HepG2 (cell line): ENCODE data around the gene SLC7A6OS. TPM values are rescaled to one million over a fixed set of nuclear protein-coding genes. Genes with fewer than 3 reads are reported as not detected.

ENCODE experiments used
- ASH2L ChIP-seq: fragments of 300-600, 200-600 bp; sonication (generic); IDR thresholded peaks from 2 replicates; pipeline ENCODE4 v1.7.0; 2017; ENCODE audit warnings: low read depth, mild to moderate bottlenecking, moderate library complexity, mixed read lengths, low read length; ENCODE audit not compliant: insufficient read length
- CREBL2 ChIP-seq: sonication (generic); formaldehyde crosslinking; IDR thresholded peaks from 2 replicates; pipeline ENCODE4 v1.8.1; 2023; ENCODE audit warnings: missing genetic modification reagents, mild to moderate bottlenecking, borderline replicate concordance
- HMGXB4 ChIP-seq, 2 experiments: sonication (generic) in 1 of 2; formaldehyde crosslinking in 1 of 2; IDR thresholded peaks; 2 replicates each; pipeline versions ENCODE4 v1.4.0 to v1.6.1; 2018 to 2020; ENCODE audit warnings: missing genetic modification reagents in 2 of 2, borderline replicate concordance in 1 of 2, low read depth in 1 of 2, mild to moderate bottlenecking in 1 of 2, missing biosample characterization in 1 of 2
- HNRNPH1 ChIP-seq: fragments of 200-400 bp; formaldehyde crosslinking; optimal IDR thresholded peaks from 2 replicates; pipeline ENCODE3; 2017; ENCODE audit warnings: mild to moderate bottlenecking, low read depth, low read length
- HNRNPK ChIP-seq: fragments of 200-400 bp; formaldehyde crosslinking; IDR thresholded peaks from 2 replicates; pipeline ENCODE4 v1.6.1; 2018; ENCODE audit warnings: low read length, low read depth, moderate library complexity, mild to moderate bottlenecking; ENCODE audit not compliant: poor library complexity, severe bottlenecking
- KLF6 ChIP-seq: IDR thresholded peaks from 2 replicates; pipeline ENCODE4 v1.8.0; 2016; ENCODE audit warnings: missing biosample characterization, missing genetic modification reagents
- POLR2G ChIP-seq: fragments of 200-400 bp; formaldehyde crosslinking; IDR thresholded peaks from 2 replicates; pipeline ENCODE4 v1.6.1; 2018; ENCODE audit warnings: mild to moderate bottlenecking, low read depth, low read length, moderate library complexity
- RARA ChIP-seq: IDR thresholded peaks from 2 replicates; pipeline ENCODE4 v1.6.1; 2016; ENCODE audit warnings: missing genetic modification reagents, missing compliant biosample characterization
- RFXAP ChIP-seq: sonication (generic); formaldehyde crosslinking; IDR thresholded peaks from 2 replicates; pipeline ENCODE4 v1.4.0; 2020; ENCODE audit warnings: missing genetic modification reagents, borderline replicate concordance
- SALL1 ChIP-seq: sonication (generic); formaldehyde crosslinking; IDR thresholded peaks from 2 replicates; pipeline ENCODE4 v1.8.0; 2022; ENCODE audit warnings: mild to moderate bottlenecking, missing genetic modification reagents
- SATB2 ChIP-seq: sonication (generic); formaldehyde crosslinking; IDR thresholded peaks from 2 replicates; pipeline ENCODE4 v1.5.0; 2020; ENCODE audit warnings: missing genetic modification reagents
- SRY ChIP-seq: sonication (generic); formaldehyde crosslinking; IDR thresholded peaks from 2 replicates; pipeline ENCODE4 v1.8.0; 2022; ENCODE audit warnings: mild to moderate bottlenecking, missing genetic modification reagents
- TFAP4 ChIP-seq: sonication (generic); IDR thresholded peaks from 2 replicates; pipeline ENCODE4 v1.6.1; 2016; ENCODE audit warnings: low read depth, borderline replicate concordance
- XRCC5 ChIP-seq: fragments of 200-400 bp; formaldehyde crosslinking; optimal IDR thresholded peaks from 2 replicates; pipeline ENCODE3; 2017; ENCODE audit warnings: mild to moderate bottlenecking, low read length
- ZNF101 ChIP-seq: sonication (generic); formaldehyde crosslinking; IDR thresholded peaks from 2 replicates; pipeline ENCODE4 v1.4.0; 2020; ENCODE audit warnings: mild to moderate bottlenecking, low read depth, missing genetic modification reagents, borderline replicate concordance
- ZNF143 ChIP-seq: sonication (generic); formaldehyde crosslinking; IDR thresholded peaks from 2 replicates; pipeline ENCODE4 v1.4.0; 2020; ENCODE audit warnings: missing genetic modification reagents
- ZNF160 ChIP-seq: sonication (generic); formaldehyde crosslinking; IDR thresholded peaks from 2 replicates; pipeline ENCODE4 v1.8.0; 2022; ENCODE audit warnings: mild to moderate bottlenecking, inconsistent platforms, missing genetic modification reagents
- ZNF20 ChIP-seq: sonication (generic); formaldehyde crosslinking; IDR thresholded peaks from 2 replicates; pipeline ENCODE4 v1.4.0; 2020; ENCODE audit warnings: mild to moderate bottlenecking, moderate library complexity, missing genetic modification reagents
- ZNF430 ChIP-seq: sonication (generic); formaldehyde crosslinking; IDR thresholded peaks from 2 replicates; pipeline ENCODE4 v1.9.0; 2021; ENCODE audit warnings: mild to moderate bottlenecking, missing genetic modification reagents
- ZNF563 ChIP-seq: sonication (generic); formaldehyde crosslinking; IDR thresholded peaks from 2 replicates; pipeline ENCODE4 v1.8.0; 2022; ENCODE audit warnings: mild to moderate bottlenecking, moderate library complexity, missing genetic modification reagents
- ZNF598 ChIP-seq: sonication (generic); formaldehyde crosslinking; IDR thresholded peaks from 2 replicates; pipeline ENCODE4 v1.5.1; 2020; ENCODE audit warnings: mild to moderate bottlenecking, missing genetic modification reagents, borderline replicate concordance
- ZNF83 ChIP-seq: sonication (generic); formaldehyde crosslinking; IDR thresholded peaks from 2 replicates; pipeline ENCODE4 v1.4.0; 2020; ENCODE audit warnings: missing genetic modification reagents, mild to moderate bottlenecking, borderline replicate concordance
- polyA plus RNA-seq, 8 experiments: library from polyadenylated mRNA; depleted of rRNA in 3 of 8; stranded (reverse) in 7 of 8; unstranded in 1 of 8; fragments of >200 nt; fragmentation: Illumina TruSeq in 4 of 8; extraction: Trizol in 4 of 8; gene quantifications; 2 replicates each; pipeline versions ENCODE4 v1.2.1 to v1.2.3, GENCODE V29; 2011 to 2016; ENCODE audit warnings: low read depth in 4 of 8, missing spikeins in 1 of 8, mixed read lengths in 1 of 8; ENCODE audit not compliant: insufficient read depth in 1 of 8
- total RNA-seq, 5 experiments: library from RNA; depleted of rRNA; stranded (reverse); fragments of >200 nt; fragmentation: Illumina TruSeq; extraction: Trizol; gene quantifications; 2 replicates each; pipeline ENCODE4 v1.2.3, GENCODE V29; 2016; ENCODE audit warnings: low read depth in 1 of 5
- TF ChIP-seq, protein P1 (sequence below): IDR thresholded peaks from 2 replicates; pipeline ENCODE4 v1.6.1; 2016; ENCODE audit warnings: missing genetic modification reagents, missing compliant biosample characterization
- TF ChIP-seq, protein P2 (sequence below): IDR thresholded peaks from 2 replicates; pipeline ENCODE4 v1.6.1; 2016; ENCODE audit warnings: missing compliant biosample characterization, missing genetic modification reagents, borderline replicate concordance

Gene SLC7A6OS
- total and polyA plus RNA-seq, 2 of the 13 experiments (the other 11 are each of a cell fraction or from before 2014, with no cell fraction given), result 11.2 to 21.5 TPM

DNA sequence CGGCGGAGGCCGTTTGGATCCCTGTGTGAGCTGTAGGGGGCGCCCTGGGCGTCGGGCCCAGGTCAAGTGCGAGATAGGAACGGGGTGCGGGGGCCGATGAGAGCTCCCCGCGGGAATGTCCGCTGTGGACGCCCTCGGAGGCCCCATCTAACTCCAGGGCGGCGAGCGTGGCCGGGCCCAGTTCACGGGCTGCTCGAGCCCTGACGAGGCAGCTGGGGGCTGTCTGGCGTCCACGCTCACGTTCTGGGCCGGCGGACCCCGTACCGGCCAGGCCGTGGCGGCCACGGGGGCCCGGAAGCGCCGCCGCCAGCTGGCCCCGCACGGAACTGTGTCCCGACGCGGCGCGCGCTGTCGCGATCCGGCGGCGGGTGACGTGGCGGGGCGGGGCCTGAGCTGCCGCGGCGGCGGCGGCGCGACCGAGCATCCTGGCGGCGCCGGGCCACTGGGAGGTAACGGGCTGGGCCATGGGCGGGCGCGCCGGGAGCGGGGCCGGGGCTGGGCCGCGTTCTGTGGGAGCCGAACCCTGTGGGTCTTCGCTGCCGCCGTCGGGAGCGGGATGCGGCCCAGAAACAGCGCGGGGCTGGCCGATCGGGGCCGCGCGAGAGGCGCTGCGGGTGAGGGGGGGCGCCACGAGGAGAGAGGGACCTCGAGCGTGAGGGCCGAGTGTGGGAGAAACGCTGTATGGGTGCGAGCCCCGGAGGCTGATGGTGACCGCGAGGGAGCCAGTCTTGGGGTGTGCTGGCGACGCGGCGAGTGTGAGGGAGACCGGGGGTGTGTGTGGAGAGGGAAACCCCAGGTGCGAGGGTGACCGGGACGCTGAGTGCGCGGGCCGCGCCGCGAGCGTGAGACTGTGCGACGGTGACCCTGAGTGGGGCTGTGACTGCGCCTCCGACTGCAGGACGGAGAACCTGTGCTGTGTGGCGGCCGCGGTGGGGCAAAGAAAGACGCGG is 46.3 kb downstream of the SLC7A6OS start, which contains the start of gene SLC7A6 (continued):
- TF ChIP-seq KLF6 (CRISPR knock-in tag) (no peak; the same call in 1 of the 2 replicates), ZNF83 (CRISPR knock-in tag) (peak; percentile 83; the same call in 1 of the 2 replicates), HNRNPH1 (no peak), ZNF563 (peak; percentile 85), HMGXB4 (CRISPR knock-in tag; IDR thresholded peaks at IDR 0.05; ENCODE audit: borderline replicate concordance in 1 of 2, low read depth in 1 of 2) (peak; percentile 96 to 99), CREBL2 (peak; percentile 37; the same call in 1 of the 2 replicates), SRY (CRISPR knock-in tag) (peak; percentile 33; the same call in 1 of the 2 replicates), ZNF143 (CRISPR knock-in tag) (no peak; the same call in 1 of the 2 replicates), ZNF430 (CRISPR knock-in tag) (no peak; the same call in 1 of the 2 replicates), RFXAP (CRISPR knock-in tag) (peak; percentile 82), ZNF101 (CRISPR knock-in tag) (peak; percentile 14; the same call in 1 of the 2 replicates), ZNF598 (CRISPR knock-in tag) (no peak), SALL1 (CRISPR knock-in tag) (peak; percentile 58; the same call in 1 of the 2 replicates), HNRNPK (peak; percentile 28), XRCC5 (peak; percentile 96), ZNF20 (no peak), ZNF160 (CRISPR knock-in tag) (peak; percentile 86), RARA (CRISPR knock-in tag) (peak; percentile 60), ASH2L (peak; percentile 27), SATB2 (CRISPR knock-in tag) (peak; percentile 26; the same call in 1 of the 2 replicates), POLR2G (no peak; the same call in 1 of the 2 replicates), TFAP4 (no peak)
- TF ChIP-seq, protein P1, sequence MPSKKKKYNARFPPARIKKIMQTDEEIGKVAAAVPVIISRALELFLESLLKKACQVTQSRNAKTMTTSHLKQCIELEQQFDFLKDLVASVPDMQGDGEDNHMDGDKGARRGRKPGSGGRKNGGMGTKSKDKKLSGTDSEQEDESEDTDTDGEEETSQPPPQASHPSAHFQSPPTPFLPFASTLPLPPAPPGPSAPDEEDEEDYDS, result peak; percentile 38; the same call in 1 of the 2 replicates
- TF ChIP-seq, protein P2, sequence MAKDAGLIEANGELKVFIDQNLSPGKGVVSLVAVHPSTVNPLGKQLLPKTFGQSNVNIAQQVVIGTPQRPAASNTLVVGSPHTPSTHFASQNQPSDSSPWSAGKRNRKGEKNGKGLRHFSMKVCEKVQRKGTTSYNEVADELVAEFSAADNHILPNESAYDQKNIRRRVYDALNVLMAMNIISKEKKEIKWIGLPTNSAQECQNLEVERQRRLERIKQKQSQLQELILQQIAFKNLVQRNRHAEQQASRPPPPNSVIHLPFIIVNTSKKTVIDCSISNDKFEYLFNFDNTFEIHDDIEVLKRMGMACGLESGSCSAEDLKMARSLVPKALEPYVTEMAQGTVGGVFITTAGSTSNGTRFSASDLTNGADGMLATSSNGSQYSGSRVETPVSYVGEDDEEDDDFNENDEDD (CRISPR knock-in tag), result peak; percentile 48; the same call in 1 of the 2 replicates
